GM21576 (cell line): ENCODE measurements around the gene METTL2A.
A peak's percentile ranks its signal among the peaks of the same experiment; 100 is the strongest.
"Not testable (repeated sequence)": the region's sequence is repeated elsewhere in the genome, so short reads cannot be mapped to it uniquely, and the experiment has no call there.

Source experiments
- ATAC-seq: cut with Tn5 transposase; IDR thresholded peaks from one replicate; pipeline ENCODE4 v1.9.1; 2021; ENCODE audit warnings: mild to moderate bottlenecking, moderate library complexity; ENCODE audit not compliant: unreplicated experiment

Gene METTL2A

GRCh38 chr17:62471380-62471880, 47.7 kb downstream of the METTL2A start:
- not testable (repeated sequence) for ATAC-seq

- ATAC-seq = not testable (repeated sequence)
These were observed 49.6 kb downstream of the METTL2A start for GRCh38 chr17:62473030-62473982.

GRCh38 chr17:62477111-62477510, 53.4 kb downstream of the METTL2A start:
- ATAC-seq = not testable (repeated sequence)

- peak; percentile 28 for ATAC-seq
These were observed 54.2 kb downstream of the METTL2A start for GRCh38 chr17:62477718-62478408.

- ATAC-seq = peak; percentile 62
These were observed 54.8 kb downstream of the METTL2A start, which contains the start of gene TLK2 for GRCh38 chr17:62478424-62478879. TSS of gene TLK2 (plus strand) at chr17:62478825. CDS start at chr17:62481126, 2,301 bp downstream.

- ATAC-seq = peak; percentile 29
These were observed 55.4 kb downstream of the METTL2A start for GRCh38 chr17:62478880-62479638.

- ATAC-seq = not testable (repeated sequence)
These were observed 56.1 kb downstream of the METTL2A start for GRCh38 chr17:62479639-62480258.

GRCh38 chr17:62482553-62482952, 58.9 kb downstream of the METTL2A start:
- ATAC-seq = not testable (repeated sequence)

- not testable (repeated sequence) for ATAC-seq
These were observed 67.3 kb downstream of the METTL2A start for GRCh38 chr17:62490990-62491389.

GRCh38 chr17:62493049-62493655, 69.5 kb downstream of the METTL2A start:
- not testable (repeated sequence) for ATAC-seq

- ATAC-seq = not testable (repeated sequence)
These were observed 70.4 kb downstream of the METTL2A start for GRCh38 chr17:62494073-62494472.

- ATAC-seq = not testable (repeated sequence)
These were observed 72.6 kb downstream of the METTL2A start for GRCh38 chr17:62496344-62496743.

GRCh38 chr17:62498796-62499195, 75.1 kb downstream of the METTL2A start:
- ATAC-seq = not testable (repeated sequence)
